ENCODE data around the gene WWOX. TPM values are rescaled to one million over a fixed set of nuclear protein-coding genes. Genes with fewer than 3 reads are reported as not detected.

Gene WWOX
- total RNA-seq, 2 donors from 2014 or later: 10.6 to 13.1 TPM

GRCh38 chr16:78484509-78485058, 385.1 kb downstream of the WWOX start:
- intact Hi-C loops (cut with DNase I, micrococcal nuclease): no loop called here
- DNase-seq (no peak), ATAC-seq (no peak)

- intact Hi-C loops (cut with DNase I, micrococcal nuclease): no loop called here
- DNase-seq (no peak), ATAC-seq (no peak)
Measured at GRCh38 chr16:78485188-78485916, 385.9 kb downstream of the WWOX start.

- intact Hi-C loops (cut with DNase I, micrococcal nuclease): no loop called here
- DNase-seq: no peak
- no peak for ATAC-seq
Measured at GRCh38 chr16:78485917-78486257, 386.4 kb downstream of the WWOX start.

- intact Hi-C loops (cut with DNase I, micrococcal nuclease): no loop called here
- ATAC-seq (no peak), DNase-seq (no peak)
Measured at GRCh38 chr16:78487471-78487870, 388.0 kb downstream of the WWOX start.

GRCh38 chr16:78489072-78489471, 389.6 kb downstream of the WWOX start:
- DNase-seq (no peak), ATAC-seq (no peak)
- intact Hi-C loops (cut with DNase I, micrococcal nuclease): no loop called here

- ATAC-seq: no peak
- intact Hi-C loops (cut with DNase I, micrococcal nuclease): no loop called here
- DNase-seq: no peak
Measured at GRCh38 chr16:78489631-78490030, 390.2 kb downstream of the WWOX start.

- DNase-seq (no peak), ATAC-seq (no peak)
- intact Hi-C loops (cut with DNase I, micrococcal nuclease): no loop called here
Measured at GRCh38 chr16:78490431-78490830, 391.0 kb downstream of the WWOX start.

- DNase-seq: no peak
- no peak for ATAC-seq
- intact Hi-C loops (cut with DNase I, micrococcal nuclease): no loop called here
Measured at GRCh38 chr16:78490847-78491246, 391.4 kb downstream of the WWOX start.

GRCh38 chr16:78493573-78493972, 394.1 kb downstream of the WWOX start:
- DNase-seq: no peak
- intact Hi-C loops (cut with DNase I, micrococcal nuclease): no loop called here
- ATAC-seq: no peak

GRCh38 chr16:78494105-78494504, 394.7 kb downstream of the WWOX start:
- DNase-seq: no peak
- ATAC-seq: no peak
- intact Hi-C loops (cut with DNase I, micrococcal nuclease): no loop called here

GRCh38 chr16:78494674-78495073, 395.2 kb downstream of the WWOX start:
- DNase-seq: no peak
- intact Hi-C loops (cut with DNase I, micrococcal nuclease): no loop called here
- ATAC-seq: no peak

GRCh38 chr16:78496189-78496588, 396.7 kb downstream of the WWOX start:
- DNase-seq: no peak
- ATAC-seq: no peak
- intact Hi-C loops (cut with DNase I, micrococcal nuclease): no loop called here

- ATAC-seq (no peak), DNase-seq (peak in 1 of 2 donors; percentile 5)
- intact Hi-C loops (cut with DNase I, micrococcal nuclease): no loop called here
Measured at GRCh38 chr16:78499399-78499798, 399.9 kb downstream of the WWOX start.

- intact Hi-C loops (cut with DNase I, micrococcal nuclease): loop anchor here in 1 of 2 donors (10.0 kb wide), 1 partner anchor 1094 kb away; no protein-coding TSS in a partner anchor
- ATAC-seq (no peak), DNase-seq (no peak)
Measured at GRCh38 chr16:78500659-78501270, 401.3 kb downstream of the WWOX start.

GRCh38 chr16:78501744-78502143, 402.3 kb downstream of the WWOX start:
- intact Hi-C loops (cut with DNase I, micrococcal nuclease): loop anchor here in 1 of 2 donors (10.0 kb wide), 1 partner anchor 1093 kb away; no protein-coding TSS in a partner anchor

GRCh38 chr16:78502812-78503350, 403.4 kb downstream of the WWOX start:
- ATAC-seq (no peak), DNase-seq (no peak)
- intact Hi-C loops (cut with DNase I, micrococcal nuclease): loop anchor here in 1 of 2 donors (10.0 kb wide), 1 partner anchor 1092 kb away; no protein-coding TSS in a partner anchor

More at GRCh38 chr16:78501744-78502143, 402.3 kb downstream of the WWOX start:
- ATAC-seq (no peak), DNase-seq (no peak)

GRCh38 chr16:78503602-78504001, 404.1 kb downstream of the WWOX start:
- ATAC-seq: peak; percentile 51
- intact Hi-C loops (cut with DNase I, micrococcal nuclease): loop anchor here in 1 of 2 donors (10.0 kb wide), 1 partner anchor 1091 kb away; no protein-coding TSS in a partner anchor
- peak in 1 of 2 donors; percentile 21 for DNase-seq

GRCh38 chr16:78504401-78504851, 405.0 kb downstream of the WWOX start:
- no peak for ATAC-seq
- peak in 1 of 2 donors; percentile 31 for DNase-seq
- intact Hi-C loops (cut with DNase I, micrococcal nuclease): loop anchor here in 1 of 2 donors (10.0 kb wide), 1 partner anchor 1090 kb away; no protein-coding TSS in a partner anchor

GRCh38 chr16:78505036-78505435, 405.6 kb downstream of the WWOX start:
- DNase-seq (no peak), ATAC-seq (no peak)
- intact Hi-C loops (cut with DNase I, micrococcal nuclease): loop anchor here in 1 of 2 donors (10.0 kb wide), 1 partner anchor 1090 kb away; no protein-coding TSS in a partner anchor
